Hematopoietic multipotent progenitor cell treated with erythropoietin and hydrocortisone succinate and interleukin-3 and kit ligand, for 17 days (in vitro differentiated cells): ENCODE data around the gene POLG.

Experiments used
- DNase-seq: peaks from one replicate; pipeline ENCODE4 v3.0.0-alpha.2; 2015; ENCODE audit warnings: low spot score

POLG gene

DNA sequence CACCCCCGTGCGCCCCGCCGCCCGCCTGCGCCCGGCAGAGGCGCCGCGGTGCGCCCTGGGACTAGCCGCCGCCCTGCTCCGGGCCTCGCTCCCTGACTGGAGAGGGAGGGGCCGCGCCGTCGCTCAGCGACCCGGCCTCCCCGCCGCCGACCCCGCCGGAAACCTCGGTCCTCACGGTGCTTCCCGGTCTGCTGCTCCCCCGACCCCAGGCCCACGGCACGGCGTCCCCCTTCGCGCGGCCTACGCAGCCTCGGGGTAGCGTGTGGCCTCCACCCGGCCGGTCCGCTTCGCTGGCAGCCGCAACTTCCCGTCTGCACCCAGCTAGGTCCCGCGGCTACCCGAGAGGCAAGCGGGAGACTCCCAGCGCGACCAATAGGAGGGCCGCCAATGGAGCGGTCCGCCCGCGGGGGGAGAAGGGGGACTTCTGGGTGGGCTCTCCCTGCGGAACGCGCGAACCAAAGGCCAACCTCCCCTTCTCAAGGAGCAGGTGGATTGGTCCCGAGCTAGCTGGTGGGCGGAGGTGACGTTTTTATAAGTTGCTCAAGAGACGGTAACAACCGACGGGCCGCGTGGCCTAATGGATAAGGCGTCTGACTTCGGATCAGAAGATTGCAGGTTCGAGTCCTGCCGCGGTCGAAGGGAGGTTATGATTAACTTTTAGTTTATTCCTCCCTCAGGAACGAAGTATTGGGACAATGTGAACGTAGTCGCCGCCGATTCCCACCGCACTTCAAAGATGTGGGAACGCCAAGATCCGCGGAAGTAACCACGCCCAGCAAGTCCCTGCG, at the start of gene POLG:
TSS of gene POLG (minus strand) at position 315 of the 788 bp plus-strand sequence. CDS start 1,070 bp downstream, outside the sequence.
- DNase-seq, result peak; percentile 97

DNA sequence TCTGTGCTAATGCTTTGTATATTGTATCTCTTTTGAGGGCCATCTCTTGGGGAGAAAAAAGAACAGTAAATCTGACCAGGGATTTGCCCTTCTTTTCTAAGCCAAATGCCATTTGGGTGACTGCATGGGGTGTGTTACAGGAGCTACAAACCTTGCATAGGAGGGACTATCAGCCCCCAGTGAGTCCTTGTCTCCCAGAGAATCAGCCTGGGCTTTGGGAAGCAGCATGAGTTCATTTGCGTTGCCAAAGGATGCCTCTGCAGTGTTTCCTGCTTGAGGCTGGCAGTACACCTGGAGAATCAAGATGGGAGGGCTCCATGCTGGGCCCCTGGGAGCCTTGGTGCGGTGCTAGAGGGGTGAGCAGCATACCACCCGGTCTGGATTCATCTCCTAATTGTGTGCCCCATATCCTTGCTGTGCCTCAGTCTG, 49.6 kb upstream of the POLG start:
- DNase-seq, result no peak

DNA sequence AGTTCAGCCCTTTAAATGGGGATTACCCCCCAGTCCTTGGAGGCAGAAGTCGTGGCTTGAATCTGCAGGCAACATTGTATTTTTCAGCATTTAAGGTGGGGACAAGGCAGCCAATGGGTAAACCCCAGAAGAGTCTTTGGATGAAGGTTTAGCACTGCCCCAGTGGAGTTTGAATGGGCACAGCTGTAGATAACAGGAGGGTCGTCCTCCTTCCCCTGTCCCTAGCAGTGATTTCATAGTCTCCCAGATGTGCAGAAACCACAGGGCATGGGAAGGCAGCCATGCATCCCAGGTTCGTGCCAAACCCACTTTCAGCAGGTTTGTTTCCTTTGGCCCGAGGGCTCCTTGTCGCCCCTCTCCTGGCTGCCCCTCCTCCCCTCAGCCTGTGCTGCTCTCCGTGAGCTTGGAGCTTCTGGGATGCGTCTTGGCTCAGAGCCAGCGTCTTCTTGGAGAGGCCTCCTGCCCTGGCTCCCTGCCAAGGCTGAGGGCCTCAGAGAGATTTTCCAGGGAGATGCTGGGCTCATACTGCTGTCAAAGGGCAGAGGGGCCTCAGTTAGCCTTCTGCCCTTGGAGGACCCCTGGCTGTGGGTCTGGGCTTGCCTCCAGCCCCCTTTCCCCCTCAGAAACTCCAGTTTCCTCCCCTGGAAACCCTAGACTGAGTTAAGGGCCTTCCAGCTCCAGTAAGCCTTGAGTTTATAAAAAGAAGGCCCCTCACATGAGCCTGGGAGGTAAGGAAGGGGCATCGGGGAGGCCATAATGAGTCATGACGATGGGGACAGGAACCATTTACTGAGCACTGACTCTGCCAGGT, 48.9 kb upstream of the POLG start:
- peak; percentile 33 for DNase-seq

DNA sequence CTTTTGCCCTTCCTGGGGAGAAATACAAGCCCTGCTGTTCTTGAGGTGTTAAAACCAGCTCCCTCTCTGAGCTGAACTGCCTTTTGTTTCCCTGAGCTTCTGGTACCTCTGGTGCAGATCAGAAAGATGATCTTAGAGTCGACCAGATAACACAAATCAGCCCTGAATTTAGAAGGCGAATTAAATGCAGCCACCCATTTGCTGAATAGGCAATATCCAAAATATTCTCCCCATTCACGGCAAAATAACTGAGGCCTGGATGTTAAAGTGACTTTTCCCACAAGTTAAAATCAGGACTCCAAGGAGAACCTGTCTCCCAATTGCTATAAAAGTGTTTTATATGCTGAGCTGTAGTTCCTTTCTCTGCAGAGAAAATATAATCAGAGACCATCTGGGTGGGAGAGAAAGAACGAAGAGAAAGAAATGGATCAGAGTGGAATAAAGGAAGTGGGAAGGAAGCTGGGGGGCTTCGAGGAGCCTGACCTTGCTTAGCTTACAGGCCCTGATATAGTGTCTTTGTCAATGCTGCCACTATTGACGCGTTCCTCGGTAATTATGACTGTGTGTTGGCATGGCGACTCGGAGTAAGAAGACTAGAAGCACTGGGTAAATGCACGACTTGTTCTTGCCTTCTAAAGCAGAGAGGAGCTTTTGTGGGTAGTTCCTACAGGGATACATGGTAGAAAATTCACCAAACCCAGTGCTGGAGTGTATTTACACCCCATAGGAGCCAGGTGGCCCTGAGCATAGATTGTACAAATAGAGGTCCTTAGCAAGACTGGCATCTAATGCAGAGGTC, 47.5 kb upstream of the POLG start:
- DNase-seq, result no peak

DNA sequence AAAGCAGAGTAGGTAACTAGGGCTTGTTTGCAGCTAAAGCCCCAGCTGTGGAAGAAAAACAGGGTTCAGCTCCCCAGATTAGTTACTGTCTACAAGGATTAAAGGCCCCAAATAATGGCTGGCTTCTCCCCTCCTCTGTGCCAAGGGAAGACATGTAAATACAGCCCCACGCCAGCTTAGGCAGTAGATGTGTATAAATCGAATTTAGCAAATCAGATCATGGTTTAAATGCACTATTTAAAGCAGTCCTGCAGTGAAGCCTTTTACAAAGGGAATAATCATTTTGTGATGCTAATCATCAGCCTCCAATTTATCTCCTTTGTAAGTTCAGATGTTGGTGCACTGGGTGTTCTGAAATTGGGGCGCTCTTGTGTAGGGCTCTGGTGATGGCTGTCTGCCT, 46.7 kb upstream of the POLG start:
- no peak for DNase-seq

DNA sequence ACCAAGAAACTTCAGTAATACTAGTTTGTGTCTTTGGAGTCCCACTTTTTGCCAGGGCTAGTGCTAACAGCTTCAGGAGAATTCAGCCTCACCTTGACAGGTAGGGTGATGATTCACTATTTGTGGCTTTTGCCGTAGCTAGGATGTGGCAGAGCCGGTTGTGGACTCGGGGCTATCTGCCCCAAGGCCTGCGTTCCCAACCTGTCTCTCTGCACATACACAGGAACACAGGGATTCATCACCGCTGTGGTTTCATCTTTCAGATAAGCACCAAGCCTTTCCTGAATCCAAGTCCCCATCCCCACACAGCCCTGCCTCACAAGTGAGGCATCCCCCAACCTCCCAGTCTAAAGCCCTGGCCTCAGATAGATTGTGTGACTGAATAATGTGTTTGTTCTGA, 45.2 kb upstream of the POLG start:
- no peak for DNase-seq

DNA sequence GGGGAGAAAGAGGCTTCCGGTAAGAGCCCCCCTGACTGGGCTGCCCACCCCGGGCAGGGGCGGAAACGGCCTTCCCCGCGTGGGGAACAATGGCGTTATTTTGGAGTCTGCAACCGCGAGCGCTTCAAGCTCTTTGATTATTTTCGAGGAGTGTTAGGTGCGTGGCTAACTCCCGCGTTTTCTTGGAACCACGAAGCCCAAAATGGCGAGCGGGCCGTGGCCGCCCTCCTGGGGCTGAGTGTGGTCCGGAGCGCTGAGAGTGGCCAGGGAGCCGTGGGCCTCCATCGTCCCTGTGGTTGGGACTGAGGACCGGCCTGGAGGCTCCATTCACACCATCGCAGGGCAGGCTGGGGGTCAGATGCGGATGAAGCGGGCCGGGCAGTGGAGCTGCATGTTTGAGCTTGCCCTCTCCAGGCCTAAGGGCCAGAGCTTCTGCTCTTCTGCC, 44.6 kb upstream of the POLG start:
- no peak for DNase-seq

DNA sequence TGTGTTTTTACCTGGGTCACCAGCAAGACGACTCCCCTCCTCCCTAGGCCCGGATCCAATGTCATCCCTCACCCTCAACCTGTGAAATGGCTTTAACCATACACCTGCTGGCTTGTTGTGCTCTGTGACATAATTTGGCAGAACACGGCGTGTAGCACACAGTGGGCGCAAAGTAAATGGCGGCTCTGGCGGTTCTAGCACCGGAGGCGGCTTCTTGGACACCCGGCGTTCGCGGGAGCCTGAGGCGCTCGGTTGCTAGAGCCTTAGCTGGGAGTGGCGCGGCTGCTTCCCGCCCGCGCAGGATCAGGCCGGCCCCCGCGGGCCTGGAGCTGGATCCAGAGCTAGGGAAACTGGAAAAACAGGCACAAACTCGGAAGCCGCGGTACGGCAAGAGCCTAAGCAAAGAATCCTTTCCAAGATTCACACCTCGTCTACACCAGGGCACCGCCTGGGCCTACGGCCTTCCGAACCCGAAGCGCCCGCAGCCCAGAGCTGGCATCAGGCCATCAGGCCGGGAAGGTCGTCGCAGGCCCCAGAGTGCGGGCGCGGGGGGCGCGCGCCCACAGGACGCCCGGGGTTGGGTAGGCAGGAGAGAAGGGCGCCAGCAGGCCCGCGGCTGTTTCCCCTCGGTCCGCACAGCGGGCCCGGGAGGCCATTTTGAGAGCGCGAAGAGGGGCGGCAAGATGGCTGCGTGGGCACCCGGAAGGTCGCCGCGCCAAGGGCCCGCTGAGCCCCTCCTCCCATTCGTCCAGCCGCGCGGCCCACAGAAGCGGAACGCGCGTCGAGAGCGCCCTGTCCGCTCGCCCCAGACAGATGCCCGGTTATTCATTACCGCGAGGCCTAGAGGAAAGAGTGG, 43.9 kb upstream of the POLG start:
- DNase-seq, result no peak

DNA sequence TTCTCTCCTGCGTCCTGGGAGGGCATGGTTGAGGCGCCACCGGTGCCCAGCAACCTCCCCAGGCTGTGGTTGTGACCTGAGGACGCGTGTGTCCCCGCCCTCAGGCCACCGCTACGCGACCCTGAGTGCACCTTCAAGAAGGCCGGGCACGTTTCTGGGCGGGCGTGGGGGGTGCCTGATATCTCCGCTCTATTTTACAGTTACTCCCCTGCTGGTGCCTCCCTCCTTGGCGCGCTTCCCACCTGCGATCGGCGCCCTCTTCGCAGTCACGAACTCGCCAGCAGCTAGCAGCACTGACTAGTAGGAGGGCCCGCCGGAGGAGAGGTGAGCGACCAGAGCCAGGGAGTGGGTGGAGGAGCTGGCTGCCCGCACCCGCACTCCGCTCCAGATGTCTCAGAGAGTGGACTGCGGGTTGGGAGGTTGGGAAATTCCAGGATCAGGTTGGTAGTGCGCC, 43.2 kb upstream of the POLG start:
- DNase-seq, result no peak

DNA sequence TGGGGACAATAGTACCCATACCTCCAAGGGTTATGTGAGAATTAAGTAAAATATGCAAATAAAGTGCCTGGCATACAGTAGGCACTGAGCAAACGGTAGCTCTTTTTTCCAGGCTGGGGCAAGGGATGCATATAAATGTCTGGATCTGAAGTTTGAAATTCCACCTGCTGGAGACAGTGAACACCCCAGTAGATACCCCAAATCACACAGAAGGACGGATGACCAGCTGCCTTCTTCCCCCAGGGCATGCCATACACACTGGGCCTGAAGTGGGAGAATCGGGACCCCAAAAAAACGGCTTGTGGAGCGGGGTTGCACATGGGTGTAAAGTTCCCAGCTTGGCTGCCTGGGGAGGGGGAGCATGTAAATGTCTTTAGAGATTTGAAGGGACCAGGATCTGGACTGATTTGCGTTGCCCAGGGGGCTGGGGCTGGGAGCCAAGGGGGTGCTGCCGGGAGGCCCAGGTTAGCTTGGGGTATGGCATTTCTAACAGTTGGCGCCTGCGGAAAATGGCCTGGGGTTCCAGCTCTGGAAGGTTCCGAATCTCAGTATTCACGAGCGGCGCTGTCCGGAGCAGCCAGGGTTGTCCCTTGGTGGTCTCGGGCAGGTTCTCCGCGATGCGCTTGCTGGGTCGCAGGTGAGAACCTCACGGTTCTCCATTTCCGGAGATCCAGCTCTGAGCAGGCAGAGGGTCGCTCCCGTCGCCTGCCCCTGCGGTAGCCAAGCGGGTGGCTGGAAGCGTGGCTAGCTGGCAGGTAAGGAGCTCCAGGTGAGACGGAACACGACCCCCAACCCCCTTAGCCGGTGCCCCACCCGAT, 42.6 kb upstream of the POLG start:
- no peak for DNase-seq

DNA sequence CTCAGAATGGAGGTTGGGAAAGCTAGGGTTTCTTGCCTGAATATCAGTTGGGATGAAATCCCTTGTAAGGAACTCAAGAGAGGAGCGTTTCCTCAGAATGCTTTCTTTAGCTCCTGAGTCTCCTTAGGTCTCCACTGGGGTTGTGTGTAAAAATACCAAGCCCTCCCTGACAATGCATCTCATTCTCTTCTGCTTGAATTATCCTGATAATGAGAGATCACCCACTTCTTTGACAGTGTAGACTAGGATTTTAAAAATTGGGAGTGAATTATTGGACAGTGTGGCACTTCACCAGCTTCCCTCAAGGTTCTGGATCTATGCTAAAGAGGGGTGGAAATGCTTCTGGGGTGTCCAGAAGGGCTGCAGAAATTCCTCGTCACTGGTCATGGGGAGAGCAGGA, 41.8 kb upstream of the POLG start:
- no peak for DNase-seq

DNA sequence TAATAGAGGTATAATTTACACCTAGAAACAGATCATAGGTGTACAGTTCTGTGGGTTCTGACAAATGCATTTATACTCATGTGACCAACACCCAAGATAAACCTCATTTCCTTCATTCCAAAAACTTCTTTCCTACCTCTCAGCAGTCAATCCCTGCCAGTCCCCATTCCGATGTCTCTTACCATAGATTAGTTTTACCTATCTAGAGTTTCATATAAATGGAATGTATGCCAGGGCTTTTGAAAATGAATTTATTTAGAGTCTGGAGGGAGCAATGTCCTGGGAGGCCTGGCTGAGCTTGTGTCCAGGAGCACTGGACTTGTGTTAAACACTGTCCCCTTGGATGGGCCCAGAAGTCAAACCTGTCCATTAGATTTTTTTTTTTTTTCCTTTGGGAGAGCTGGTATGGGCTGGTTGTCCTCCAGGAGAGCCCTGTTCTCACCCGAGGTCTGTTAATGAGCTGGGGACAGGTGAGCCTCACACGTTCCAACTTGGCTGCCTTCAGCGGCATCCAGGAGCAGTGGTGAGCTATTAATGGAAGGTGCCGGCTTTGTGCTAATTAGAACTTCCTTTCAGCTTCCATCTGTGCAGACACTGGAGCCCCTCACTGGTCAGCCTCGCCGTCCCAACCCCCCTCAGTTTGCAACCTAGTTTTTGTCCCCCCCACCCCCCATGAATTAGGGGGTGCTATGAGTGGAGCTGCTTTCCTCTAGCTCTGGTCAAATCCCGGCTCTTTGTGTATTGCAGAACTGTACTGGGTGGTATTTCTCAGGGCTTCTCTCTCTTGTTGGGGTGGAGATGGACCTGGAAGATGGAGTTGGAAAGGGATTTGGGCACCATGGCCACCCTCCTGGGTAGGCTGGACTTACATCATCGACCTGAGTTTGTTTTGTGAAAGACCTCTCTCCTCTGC, 40.7 kb upstream of the POLG start:
- no peak for DNase-seq

DNA sequence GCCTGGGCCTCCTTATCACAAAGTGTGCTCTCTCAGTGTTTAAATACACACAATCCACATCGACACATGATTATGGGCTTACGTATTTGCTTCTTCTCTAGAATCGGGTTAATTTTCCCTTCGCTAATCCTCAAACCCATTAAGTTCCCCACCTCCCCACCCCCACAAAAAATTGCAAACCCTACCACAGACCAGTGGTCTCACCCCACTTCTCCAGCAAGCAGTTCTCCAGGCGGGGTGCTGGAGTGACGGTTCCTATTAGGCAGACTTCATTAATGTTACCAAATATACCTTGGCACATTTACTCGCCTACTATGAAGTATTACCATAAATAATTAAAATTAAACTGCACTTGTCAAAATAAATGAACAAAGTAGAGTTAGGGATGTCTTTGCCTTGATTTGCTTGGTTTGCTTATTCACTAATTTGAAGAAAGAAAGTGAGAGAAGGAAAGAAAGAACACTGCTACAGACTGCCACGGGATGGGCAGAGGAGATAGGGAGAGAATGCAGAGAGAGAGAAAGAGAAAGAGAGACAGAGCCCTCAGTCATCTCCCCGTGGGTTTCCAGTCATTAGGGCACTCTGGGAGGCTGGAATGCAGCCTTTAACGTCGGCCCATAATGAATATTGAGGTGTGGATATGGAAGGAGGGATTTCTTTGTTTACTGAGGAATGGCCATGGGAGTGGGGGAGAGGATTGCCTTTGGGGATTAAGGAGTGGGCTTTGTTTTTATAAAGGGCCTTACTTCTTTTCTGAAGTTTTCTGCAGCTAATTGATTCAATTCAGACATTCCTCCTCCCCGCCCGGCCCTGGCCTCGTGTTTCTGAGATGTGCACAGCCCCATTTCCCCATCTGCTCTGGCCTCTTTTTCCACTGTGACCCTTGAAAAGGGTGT, 39.7 kb upstream of the POLG start:
- DNase-seq, result no peak

DNA sequence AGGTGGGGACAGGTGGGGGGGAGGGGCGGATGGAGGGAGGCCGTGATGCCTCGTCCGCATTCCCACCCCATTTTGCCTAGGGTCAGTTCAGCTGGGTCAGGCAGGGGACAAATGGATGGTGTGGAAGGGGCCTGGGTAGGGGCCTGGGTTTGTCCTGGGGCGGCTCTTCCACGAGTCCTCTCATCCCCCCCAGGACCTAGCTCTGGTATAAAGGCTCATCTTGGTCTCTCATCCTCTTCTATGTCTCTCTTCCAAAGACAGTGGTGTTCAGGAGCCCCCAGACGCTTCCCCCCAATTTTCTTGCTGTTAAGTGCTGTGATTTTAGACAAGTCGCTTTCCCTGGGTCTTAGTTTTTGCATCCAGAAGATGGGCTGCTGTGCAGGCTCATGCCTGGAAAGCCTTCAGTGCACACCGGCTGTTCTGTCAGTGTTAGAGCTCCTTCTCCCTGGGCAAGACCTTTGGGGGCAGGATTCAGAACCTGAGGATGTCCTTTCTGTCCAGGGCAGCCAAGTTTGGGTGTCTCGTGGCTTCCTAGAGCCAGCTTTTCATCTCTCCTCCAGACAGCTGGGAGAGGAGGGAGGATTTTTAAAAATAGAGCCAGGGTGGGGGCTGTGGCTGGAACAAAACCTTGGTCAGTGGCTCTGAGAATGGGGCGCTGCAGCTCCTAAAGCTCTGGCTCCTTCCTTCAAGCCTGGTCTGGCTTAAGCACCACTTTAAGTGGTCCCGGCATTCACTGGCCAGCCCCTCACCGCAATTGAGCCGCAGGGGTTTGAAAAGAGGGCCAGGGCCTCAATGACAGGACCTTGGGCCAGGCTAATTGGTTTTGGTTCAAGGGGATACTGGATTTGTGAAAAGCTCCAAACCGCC, 37.7 kb upstream of the POLG start:
- no peak for DNase-seq

DNA sequence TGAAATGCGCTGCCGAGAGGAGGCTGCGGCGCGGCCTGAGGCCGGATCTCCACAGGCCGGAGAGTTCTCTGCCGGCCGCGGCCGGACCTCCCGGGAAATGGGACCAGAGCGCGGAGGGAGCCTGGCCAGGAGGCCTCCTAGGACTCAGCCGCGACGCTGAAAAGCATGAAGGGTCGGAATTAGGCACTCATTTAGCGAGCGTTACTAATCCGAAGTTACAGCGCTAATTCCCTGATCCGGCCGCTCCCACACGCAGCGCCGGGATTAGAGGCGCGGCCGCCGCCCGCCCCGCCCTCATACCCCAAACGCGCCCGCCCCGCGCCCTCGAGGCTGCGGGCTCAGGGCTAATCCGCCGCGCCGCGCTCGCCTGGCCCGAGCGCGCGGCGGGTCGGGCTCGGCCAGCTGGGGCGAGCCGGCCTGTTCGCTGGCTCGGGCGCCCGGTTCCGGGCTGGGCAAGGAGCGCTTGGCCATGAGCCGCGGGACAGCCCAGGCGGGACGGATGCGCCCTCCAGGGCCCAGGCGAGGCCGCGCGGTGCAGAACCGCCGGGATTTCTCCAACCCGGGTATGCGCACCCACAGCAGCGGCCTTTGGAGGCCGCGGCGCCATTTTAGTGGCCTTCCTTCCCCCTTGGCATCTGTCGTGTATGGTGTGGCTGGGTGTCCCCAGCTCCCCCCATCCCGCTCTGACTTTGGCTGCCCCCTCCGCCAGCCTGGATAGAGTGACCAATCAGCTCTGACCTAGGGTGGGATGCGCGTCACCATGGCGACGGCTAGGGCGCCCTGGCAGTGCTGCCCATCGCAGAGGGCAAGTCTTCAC, 36.8 kb upstream of the POLG start:
- no peak for DNase-seq

DNA sequence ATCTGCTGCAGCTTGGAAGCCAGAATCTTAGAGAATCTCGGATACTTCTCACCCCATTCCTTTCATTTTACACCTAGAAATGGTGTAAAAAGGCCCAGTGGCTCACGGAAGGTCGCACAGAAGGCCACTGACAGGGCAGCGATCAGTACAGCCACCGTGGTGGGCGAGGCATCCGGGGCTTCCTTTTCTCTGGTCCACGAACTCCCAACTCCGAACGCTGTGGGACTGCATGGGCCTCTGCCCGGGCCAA, 36.3 kb upstream of the POLG start:
- no peak for DNase-seq
